Mammary epithelial cell (primary cell): ENCODE results near the gene ZKSCAN8.

Experiments
- EZH2 ChIP-seq: IDR thresholded peaks from 2 replicates; pipeline ENCODE4 v1.6.1; 2012; ENCODE audit warnings: low read length, inconsistent platforms, borderline replicate concordance
- TF ChIP-seq, protein P1 (sequence below), 2 donors: IDR thresholded peaks in 1 of 2; conservative IDR thresholded peaks in 1 of 2; 2 replicates each; pipeline ENCODE4 v1.5.1; 2011 to 2012; ENCODE audit warnings: inconsistent platforms in 2 of 2, low read length in 2 of 2, mild to moderate bottlenecking in 2 of 2, control low read depth in 1 of 2, low read depth in 1 of 2; ENCODE audit not compliant: insufficient read depth in 1 of 2; ENCODE audit errors: extremely low read depth in 1 of 2

DNA sequence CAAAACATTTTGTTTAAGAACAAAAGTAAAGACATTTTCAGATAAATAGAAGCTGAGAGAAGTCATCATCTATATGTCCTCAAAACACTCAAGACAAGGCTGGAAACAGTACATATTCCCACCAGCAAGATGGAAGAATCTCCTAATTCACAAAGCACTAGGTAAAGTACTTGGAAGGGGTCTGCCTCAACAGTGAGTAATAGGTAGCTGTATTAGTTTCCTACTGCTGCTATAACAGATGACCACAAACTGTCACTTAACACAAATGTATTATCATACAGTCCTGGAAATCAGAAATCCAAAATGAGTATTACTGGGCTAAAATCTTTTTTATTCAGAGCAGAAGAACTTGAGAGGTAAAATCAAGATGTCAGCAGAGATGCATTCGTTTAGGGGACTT is 40.6 kb downstream of the ZKSCAN8 start:
- TF ChIP-seq, protein P1, sequence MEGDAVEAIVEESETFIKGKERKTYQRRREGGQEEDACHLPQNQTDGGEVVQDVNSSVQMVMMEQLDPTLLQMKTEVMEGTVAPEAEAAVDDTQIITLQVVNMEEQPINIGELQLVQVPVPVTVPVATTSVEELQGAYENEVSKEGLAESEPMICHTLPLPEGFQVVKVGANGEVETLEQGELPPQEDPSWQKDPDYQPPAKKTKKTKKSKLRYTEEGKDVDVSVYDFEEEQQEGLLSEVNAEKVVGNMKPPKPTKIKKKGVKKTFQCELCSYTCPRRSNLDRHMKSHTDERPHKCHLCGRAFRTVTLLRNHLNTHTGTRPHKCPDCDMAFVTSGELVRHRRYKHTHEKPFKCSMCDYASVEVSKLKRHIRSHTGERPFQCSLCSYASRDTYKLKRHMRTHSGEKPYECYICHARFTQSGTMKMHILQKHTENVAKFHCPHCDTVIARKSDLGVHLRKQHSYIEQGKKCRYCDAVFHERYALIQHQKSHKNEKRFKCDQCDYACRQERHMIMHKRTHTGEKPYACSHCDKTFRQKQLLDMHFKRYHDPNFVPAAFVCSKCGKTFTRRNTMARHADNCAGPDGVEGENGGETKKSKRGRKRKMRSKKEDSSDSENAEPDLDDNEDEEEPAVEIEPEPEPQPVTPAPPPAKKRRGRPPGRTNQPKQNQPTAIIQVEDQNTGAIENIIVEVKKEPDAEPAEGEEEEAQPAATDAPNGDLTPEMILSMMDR (conservative IDR thresholded peaks at IDR 0.05 in 1 of 2, IDR thresholded peaks at IDR 0.05 in 1 of 2; ENCODE audit: extremely low read depth in 1 of 2, insufficient read depth in 1 of 2, low read depth in 1 of 2, low read length in 2 of 2), result no peak
- no peak for TF ChIP-seq EZH2
